ENCODE data around the gene DBNDD2.

Gene DBNDD2

GRCh38 chr20:45419188-45420091 lies 11.4 kb downstream of the DBNDD2 start:
- DNase-seq = peak in 1 of 2 donors; percentile 35

GRCh38 chr20:45420125-45420524 lies 12.0 kb downstream of the DBNDD2 start:
- no peak for DNase-seq

- DNase-seq = no peak
Observed at GRCh38 chr20:45423700-45424099, 15.6 kb downstream of the DBNDD2 start.

- no peak for DNase-seq
Observed at GRCh38 chr20:45425561-45425960, 17.5 kb downstream of the DBNDD2 start.

- no peak for DNase-seq
Observed at GRCh38 chr20:45426320-45427016, 18.4 kb downstream of the DBNDD2 start.

GRCh38 chr20:45427236-45428149 lies 19.4 kb downstream of the DBNDD2 start:
- DNase-seq = no peak

- DNase-seq = no peak
Observed at GRCh38 chr20:45429618-45430017, 21.5 kb downstream of the DBNDD2 start.

GRCh38 chr20:45432294-45432693 lies 24.2 kb downstream of the DBNDD2 start:
- DNase-seq = peak; percentile 21 to 57

- DNase-seq = no peak
Observed at GRCh38 chr20:45433316-45433715, 25.2 kb downstream of the DBNDD2 start.

GRCh38 chr20:45433976-45434375 lies 25.9 kb downstream of the DBNDD2 start:
- no peak for DNase-seq

- DNase-seq = peak; percentile 88 to 89
Observed at GRCh38 chr20:45436732-45437485, 28.8 kb downstream of the DBNDD2 start.

- no peak for DNase-seq
Observed at GRCh38 chr20:45440424-45440823, 32.3 kb downstream of the DBNDD2 start.

GRCh38 chr20:45440891-45441685 lies 33.0 kb downstream of the DBNDD2 start:
- no peak for DNase-seq

GRCh38 chr20:45441746-45442145 lies 33.7 kb downstream of the DBNDD2 start:
- no peak for DNase-seq

- peak in 1 of 2 donors; percentile 50 for DNase-seq
Observed at GRCh38 chr20:45444050-45444449, 36.0 kb downstream of the DBNDD2 start.

GRCh38 chr20:45445805-45446562 lies 37.9 kb downstream of the DBNDD2 start:
- peak; percentile 21 to 44 for DNase-seq

- no peak for DNase-seq
Observed at GRCh38 chr20:45448270-45448669, 40.2 kb downstream of the DBNDD2 start.

GRCh38 chr20:45449528-45449927 lies 41.4 kb downstream of the DBNDD2 start:
- no peak for DNase-seq

- DNase-seq = peak; percentile 30 to 64
Observed at GRCh38 chr20:45450097-45450818, 42.2 kb downstream of the DBNDD2 start.

GRCh38 chr20:45452238-45452637 lies 44.1 kb downstream of the DBNDD2 start:
- no peak for DNase-seq

All from CD4-positive, alpha-beta T cell treated with Interleukin-4 for 1 hour (primary cell).